HG03175 (cell line): ENCODE results near the gene PLEKHN1.
"Not testable (repeated sequence)": the region's sequence is repeated elsewhere in the genome, so short reads cannot be mapped to it uniquely, and the experiment has no call there.

Experiments
- ATAC-seq: cut with Tn5 transposase; IDR thresholded peaks from one replicate; pipeline ENCODE4 v1.9.1; 2021; ENCODE audit warnings: mild to moderate bottlenecking, moderate library complexity; ENCODE audit not compliant: unreplicated experiment

Gene PLEKHN1

DNA sequence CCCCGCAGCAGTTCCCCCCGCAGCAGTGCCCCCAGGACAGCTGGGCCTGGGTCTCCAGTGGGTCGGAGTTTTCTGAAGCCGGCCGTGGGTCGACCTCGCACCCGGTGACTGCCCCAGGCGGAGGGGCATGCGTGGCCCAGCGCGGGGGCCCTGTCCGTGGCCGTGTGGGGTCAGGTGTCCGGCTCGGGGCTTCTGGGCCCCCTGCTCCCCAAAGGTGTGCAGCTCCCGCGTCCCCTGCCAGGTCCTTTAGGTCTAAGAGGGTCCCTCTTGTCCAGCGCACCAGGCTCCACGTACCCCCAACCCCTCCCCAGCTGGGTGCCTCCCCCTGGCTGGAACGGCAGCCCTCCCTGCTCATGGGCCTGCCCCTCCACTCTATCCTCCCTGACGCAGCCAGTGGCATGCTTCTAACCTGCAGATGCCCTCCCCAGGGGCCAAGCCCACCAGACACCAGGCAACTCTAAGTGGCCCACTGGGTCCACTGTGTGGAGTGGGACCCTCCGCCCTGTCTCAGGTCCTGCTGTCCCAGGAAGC lies 39.6 kb downstream of the PLEKHN1 start:
- ATAC-seq = no peak

DNA sequence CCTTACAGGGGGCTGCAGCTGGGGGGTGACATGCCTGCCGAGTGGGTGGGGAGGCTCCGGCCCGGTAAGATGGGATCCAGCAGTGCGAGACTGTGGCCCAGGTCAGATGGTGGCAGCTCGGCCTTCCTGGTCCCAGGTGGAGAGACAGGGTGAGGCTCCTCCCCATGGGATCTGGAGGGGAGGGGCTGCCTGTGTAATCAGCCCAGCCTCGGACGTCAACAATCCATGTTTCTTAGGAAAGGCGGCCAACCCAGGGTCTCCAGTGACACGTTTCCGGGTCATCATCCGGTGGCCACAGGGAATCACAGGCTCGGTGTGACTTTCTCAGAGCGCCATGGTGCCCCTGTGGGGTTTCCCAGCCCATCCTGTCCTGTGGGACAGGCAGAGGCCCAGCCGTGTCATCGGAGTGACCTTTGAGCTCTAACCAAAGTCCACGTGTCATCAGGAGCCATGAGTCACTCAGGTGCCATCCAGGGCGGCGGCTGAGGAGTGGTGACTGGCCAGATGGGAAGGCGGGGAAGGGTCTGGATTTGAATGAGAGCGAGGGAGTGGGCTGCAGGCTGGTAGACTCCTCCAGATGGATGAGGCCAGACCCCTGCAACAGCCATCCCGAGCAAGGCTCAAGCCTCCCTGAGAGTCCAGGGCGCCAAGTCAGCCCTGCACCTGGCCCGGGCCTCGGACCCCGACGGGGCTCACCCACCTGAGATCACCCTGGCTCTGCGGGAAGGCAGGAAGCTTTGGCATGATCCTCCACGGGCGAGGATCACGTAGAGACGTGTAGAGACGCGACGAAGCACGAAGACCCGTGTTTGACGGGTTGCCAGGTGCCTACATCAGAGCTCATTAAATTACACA lies 40.2 kb downstream of the PLEKHN1 start:
- ATAC-seq = no peak

- ATAC-seq = not testable (repeated sequence)
Measured at GRCh38 chr1:1010131-1010530, 43.8 kb downstream of the PLEKHN1 start.

GRCh38 chr1:1011396-1011949 lies 45.2 kb downstream of the PLEKHN1 start:
- ATAC-seq = no peak

DNA sequence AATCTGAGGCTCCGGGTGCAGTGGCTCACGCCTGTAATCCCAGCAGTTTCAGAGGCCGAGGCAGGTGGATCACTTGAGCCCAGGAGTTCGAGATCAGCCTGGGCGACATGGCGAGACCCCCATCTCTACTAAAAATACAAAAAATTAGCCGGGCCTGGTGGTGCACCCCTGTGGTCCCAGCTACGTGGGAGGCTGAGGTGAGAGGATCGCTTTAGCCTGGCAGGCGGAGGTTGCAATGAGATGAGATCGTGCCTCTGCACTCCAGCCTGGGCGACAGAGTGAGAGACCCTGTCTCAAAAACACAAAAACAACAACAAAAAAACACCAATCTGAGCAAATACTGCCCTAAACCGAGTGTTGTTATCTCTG lies 46.4 kb downstream of the PLEKHN1 start:
- not testable (repeated sequence) for ATAC-seq

- ATAC-seq = peak; percentile 80
Measured at GRCh38 chr1:1013105-1013921, 47.0 kb downstream of the PLEKHN1 start, which contains the start of gene ISG15. Gene ISG15 (plus strand): TSS chr1:1013497. CDS start chr1:1013574, 77 bp downstream.

- ATAC-seq = no peak
Measured at GRCh38 chr1:1013922-1014648, 47.8 kb downstream of the PLEKHN1 start.

GRCh38 chr1:1014799-1015681 lies 48.8 kb downstream of the PLEKHN1 start:
- ATAC-seq = no peak

DNA sequence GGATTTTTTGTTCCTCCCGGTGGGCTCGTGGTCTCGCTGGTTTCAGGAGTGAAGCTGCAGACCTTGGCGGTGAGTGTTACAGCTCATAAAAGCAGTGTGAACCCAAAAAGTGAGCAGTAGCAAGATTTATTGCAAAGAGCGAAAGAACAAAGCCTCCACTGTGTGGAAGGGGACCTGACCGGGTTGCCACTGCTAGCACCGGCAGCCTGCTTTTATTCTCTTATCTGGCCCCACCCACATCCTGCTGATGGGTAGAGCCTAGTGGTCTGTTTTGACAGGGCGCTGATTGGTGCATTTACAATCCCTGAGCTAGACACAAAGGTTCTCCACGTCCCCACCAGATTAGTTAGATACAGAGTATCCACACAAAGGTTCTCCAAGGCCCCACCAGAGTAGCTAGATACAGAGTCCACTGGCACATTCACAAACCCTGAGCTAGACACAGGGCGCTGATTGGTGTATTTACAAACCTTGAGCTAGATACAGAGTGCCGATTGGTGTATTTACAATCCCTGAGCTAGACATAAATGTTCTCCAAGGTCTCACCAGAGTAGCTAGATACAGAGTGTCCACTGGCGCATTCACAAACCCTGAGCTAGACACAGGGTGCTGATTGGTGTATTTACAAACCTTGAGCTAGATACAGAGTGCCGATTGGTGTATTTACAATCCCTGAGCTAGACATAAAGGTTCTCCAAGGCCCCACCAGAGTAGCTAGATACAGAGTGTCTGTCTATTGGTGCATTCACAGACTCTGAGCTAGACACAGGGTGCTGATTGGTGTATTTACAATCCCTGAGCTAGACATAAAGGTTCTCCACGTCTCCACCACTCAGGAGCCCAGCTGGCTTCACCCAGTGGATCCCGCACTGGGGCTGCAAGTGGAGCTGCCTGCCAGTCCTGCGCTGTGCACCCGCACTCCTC lies 51.4 kb downstream of the PLEKHN1 start:
- ATAC-seq = not testable (repeated sequence)

DNA sequence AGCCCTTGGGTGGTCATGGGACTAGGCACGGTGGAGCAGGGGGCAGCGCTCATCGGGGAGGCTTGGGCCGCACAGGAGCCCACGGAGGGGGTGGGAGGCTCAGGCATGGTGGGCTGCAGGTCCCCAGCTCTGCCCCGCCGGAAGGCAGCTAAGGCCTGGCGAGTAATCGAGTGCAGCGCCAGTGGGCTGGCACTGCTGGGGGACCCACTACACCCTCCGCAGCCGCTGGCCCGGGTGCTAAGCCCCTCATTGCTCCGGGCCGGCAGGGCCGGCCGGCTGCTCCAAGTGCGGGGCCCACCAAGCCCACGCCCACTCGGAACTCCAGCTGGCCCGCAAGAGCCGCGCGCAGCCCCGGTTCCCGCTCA lies 52.0 kb downstream of the PLEKHN1 start:
- not testable (repeated sequence) for ATAC-seq

GRCh38 chr1:1019122-1019999 lies 53.1 kb downstream of the PLEKHN1 start:
- ATAC-seq = peak; percentile 64

DNA sequence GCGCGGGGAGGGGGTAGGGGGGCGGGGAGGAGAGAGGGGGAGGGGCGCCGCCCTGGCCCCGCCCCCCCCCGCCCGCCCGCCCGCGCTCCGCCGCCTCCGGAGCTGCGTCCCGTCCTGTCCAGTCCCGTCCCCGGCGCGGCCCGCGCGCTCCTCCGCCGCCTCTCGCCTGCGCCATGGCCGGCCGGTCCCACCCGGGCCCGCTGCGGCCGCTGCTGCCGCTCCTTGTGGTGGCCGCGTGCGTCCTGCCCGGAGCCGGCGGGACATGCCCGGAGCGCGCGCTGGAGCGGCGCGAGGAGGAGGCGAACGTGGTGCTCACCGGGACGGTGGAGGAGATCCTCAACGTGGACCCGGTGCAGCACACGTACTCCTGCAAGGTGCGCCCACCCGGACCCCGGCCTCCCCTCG lies 53.7 kb downstream of the PLEKHN1 start, which contains the start of gene AGRN:
TSS of gene AGRN (plus strand) at position 121 of the 405 bp plus-strand sequence. CDS start at position 174, 53 bp downstream.
- peak; percentile 21 for ATAC-seq

GRCh38 chr1:1020415-1021009 lies 54.2 kb downstream of the PLEKHN1 start:
- ATAC-seq = peak; percentile 11

DNA sequence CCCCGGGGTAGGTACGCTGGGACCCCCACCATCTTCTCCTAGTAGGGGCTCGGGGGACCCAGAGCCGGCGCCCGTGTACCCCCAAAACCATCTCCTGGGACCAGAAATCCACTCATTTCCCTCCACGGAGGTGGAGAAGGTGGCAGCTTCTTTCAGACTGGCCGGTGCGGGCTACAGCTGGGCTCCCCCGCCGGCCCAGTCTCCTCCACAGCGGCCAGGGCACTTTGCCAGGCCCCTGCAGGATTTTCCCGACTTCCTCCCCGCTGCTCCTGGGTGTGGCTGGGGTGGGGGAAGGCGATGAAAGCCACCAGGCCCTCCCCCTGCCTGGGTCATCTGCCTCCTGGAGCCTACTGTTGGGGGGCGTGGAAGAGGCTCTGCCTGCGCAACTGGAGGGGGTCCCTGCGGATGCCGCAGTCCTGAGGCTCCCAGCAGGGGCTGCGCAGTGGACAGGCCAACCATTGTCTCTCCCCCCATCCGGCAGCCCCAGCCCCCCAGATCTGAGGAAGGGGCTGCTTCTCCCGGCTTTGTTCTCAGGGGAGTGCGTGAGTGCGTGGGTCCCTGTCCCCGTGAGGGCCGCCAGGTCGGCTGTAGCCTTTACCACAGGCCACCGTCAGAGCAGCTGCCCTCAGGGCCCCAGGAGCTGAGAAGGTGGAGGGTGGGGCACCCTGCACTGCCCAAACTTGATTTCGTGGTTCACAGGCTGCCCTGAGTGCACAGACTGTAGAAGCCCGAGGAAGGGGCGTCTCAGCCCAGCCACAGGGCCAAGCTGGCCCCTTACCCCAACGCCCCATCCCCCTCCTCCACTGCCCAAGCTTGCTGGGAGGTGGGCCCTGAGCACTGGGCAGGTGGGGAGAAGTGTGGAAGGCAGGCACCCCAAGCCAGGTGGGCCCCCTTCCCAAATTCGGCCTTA lies 55.0 kb downstream of the PLEKHN1 start:
- no peak for ATAC-seq

DNA sequence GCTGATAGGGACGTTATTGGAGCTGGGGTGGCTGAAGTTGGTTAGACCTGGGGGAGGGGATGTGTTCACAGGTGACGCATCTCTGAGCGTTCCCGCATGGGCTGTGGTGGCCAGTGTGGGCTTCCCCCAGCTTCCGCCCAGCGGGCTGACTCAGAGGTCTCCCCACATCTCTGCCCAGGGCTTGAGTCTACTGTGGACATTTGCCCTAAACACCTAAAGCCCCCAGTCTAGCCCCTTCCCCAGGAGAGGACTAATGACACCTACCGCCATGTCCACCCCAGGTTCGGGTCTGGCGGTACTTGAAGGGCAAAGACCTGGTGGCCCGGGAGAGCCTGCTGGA lies 55.6 kb downstream of the PLEKHN1 start:
- no peak for ATAC-seq

DNA sequence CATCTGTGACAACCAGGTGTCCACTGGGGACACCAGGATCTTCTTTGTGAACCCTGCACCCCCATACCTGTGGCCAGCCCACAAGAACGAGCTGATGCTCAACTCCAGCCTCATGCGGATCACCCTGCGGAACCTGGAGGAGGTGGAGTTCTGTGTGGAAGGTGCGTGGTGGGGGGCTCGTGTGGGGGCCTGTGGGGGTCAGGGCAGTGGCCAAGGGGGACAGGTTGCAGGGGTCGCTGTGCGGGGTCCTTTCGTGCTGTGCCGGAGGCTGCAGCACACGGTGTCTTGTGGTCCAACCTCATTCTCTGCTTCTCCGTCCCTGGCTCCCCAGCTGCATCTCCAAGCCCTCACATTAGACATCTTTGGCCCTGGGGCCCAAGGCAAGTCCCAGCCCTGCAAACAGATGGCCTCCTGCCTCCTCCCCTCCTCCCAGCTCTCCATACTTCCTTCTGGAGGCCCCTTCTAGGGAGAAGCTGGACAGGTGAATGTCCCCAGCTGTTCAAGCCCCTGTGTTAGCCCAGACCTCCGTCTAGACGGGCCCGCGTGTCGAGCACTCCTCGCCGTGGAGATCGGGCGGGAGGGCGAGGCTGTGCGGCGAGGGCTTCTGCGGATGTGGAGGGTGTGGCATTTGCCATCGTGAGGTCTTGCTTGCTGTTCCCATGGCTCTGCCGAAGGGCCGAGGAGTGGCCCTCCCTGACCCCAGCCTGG lies 56.2 kb downstream of the PLEKHN1 start:
- no peak for ATAC-seq
